ENCODE results near the gene ATP5MC2. TPM values are rescaled to one million over a fixed set of nuclear protein-coding genes. Genes with fewer than 3 reads are reported as not detected.

ATP5MC2 gene
- total and polyA plus RNA-seq, 10 donors = 231 to 526 (median 304) TPM

DNA sequence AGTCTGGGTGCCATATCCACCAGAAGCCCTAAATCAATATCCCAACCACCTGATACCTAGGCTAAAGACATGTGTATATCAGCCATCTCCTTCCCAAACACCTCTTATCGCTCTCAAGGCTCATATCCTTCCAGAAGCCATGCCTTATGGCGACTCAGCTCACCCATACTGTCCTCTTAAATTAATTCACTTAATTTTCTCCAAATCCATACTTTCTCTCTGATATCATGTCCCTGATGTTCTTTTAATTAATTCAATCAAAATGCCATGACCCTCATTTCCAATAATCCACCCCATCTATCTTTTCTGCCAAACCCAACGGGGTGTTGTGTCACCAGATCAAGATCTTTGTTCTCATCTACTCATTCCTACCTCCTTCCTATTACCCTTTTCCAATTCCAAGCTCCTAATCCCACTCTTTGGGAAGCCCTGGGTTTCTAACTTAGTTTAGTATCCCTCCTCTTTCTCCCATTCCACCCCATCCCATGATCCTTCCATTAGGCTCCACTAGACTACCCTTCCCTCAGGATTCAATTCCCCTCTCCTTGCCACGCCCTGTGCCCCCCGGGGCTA is 50.4 kb downstream of the ATP5MC2 start:
- TF ChIP-seq POLR2A (IDR thresholded peaks at IDR 0.05) (no peak), POLR2AphosphoS5 (IDR thresholded peaks at IDR 0.05) (no peak)
- TF ChIP-seq, protein P1, sequence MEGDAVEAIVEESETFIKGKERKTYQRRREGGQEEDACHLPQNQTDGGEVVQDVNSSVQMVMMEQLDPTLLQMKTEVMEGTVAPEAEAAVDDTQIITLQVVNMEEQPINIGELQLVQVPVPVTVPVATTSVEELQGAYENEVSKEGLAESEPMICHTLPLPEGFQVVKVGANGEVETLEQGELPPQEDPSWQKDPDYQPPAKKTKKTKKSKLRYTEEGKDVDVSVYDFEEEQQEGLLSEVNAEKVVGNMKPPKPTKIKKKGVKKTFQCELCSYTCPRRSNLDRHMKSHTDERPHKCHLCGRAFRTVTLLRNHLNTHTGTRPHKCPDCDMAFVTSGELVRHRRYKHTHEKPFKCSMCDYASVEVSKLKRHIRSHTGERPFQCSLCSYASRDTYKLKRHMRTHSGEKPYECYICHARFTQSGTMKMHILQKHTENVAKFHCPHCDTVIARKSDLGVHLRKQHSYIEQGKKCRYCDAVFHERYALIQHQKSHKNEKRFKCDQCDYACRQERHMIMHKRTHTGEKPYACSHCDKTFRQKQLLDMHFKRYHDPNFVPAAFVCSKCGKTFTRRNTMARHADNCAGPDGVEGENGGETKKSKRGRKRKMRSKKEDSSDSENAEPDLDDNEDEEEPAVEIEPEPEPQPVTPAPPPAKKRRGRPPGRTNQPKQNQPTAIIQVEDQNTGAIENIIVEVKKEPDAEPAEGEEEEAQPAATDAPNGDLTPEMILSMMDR (IDR thresholded peaks at IDR 0.05 in 8 of 11, conservative IDR thresholded peaks at IDR 0.05 in 3 of 11) = no peak
- WGBS, 5 donors = 17 to 20% (median 19%) methylated on average over 5 of the region's 5 CpGs
- H3K9me3 ChIP-seq = no peaks in the 10 kb centered on the region
- no peaks in the 10 kb centered on the region for H3K27me3 ChIP-seq (replicated peaks in 1 of 7)
- intact Hi-C loops (cut with DNase I; ENCODE audit: low total_unique reads) = no loop called here
- peak overlapping the region; percentile 42 to 76 (median 54) for H3K4me3 ChIP-seq
- H3K27ac ChIP-seq = peak overlapping the region; percentile 87 to 97 (median 92)
- DNase-seq = no peak
- peaks cover 0 to 7% (median 0%) of the 10 kb centered on the region in 6 donors for H3K36me3 ChIP-seq
- H3K4me1 ChIP-seq = peaks cover 26 to 63% (median 46%) of the 10 kb centered on the region in 6 donors

DNA sequence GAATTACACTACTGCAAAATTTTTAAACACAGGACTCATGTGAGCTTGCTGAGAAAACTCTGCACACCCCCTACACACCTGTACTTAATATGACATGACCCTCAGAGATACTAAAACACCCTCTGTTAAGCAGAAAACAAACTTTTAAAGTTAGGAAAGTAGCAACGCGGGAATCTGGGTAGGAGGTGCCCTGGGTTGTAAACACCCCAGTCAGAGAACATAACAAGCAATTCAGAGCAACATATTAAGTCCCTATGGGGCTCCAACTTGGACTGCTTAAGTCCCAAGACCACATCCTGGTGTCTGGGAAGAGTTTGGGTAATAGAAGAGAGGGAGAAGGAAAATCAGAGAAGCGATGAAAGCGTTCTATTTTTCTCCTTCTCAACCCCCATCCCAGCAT is 50.9 kb downstream of the ATP5MC2 start:
- no peaks in the 10 kb centered on the region for H3K27me3 ChIP-seq (replicated peaks in 1 of 7)
- H3K36me3 ChIP-seq = peaks cover 0 to 7% (median 0%) of the 10 kb centered on the region in 6 donors
- H3K27ac ChIP-seq = peak overlapping the region in 7 of 8 donors; percentile 87 to 97 (median 93)
- peaks cover 26 to 65% (median 47%) of the 10 kb centered on the region in 6 donors for H3K4me1 ChIP-seq
- H3K4me3 ChIP-seq = peak overlapping the region; percentile 42 to 76 (median 54)
- no peak for DNase-seq
- WGBS, 5 donors = 46 to 55% (median 49%) methylated on average over 4 of the region's 4 CpGs
- intact Hi-C loops (cut with DNase I; ENCODE audit: low total_unique reads) = no loop called here
- no peaks in the 10 kb centered on the region for H3K9me3 ChIP-seq
- TF ChIP-seq POLR2AphosphoS5 (IDR thresholded peaks at IDR 0.05) (no peak), POLR2A (IDR thresholded peaks at IDR 0.05) (no peak)
- TF ChIP-seq, protein P1 (IDR thresholded peaks at IDR 0.05 in 8 of 11, conservative IDR thresholded peaks at IDR 0.05 in 3 of 11) = no peak

DNA sequence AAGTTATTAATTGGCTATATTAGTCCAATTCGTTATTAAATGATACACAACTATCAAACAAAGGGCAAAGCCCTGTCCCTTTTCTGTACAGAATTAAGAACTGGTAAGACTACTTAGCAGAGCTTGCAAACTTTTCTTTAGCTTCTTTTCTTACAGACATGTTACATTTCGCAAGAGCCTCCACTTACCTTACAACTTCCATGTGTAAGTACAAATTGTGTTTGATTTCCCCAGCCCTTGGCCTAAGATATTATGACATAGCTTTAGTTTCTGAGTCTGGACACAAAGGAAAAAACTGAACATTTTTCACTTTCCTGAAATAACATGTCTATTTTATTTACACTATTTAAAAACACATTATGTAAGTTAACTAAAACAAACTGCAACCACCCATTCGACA is 51.4 kb downstream of the ATP5MC2 start:
- intact Hi-C loops (cut with DNase I; ENCODE audit: low total_unique reads) = no loop called here
- DNase-seq = no peak

More for the DNA sequence above, 51.4 kb downstream of the ATP5MC2 start:
- WGBS, 5 donors = 53 to 67% (median 58%) methylated on average over 3 of the region's 3 CpGs
- Histone ChIP-seq H3K4me1 (peaks cover 26 to 70% (median 50%) of the 10 kb centered on the region in 6 donors), H3K27me3 (replicated peaks in 1 of 7) (no peaks in the 10 kb centered on the region), H3K27ac (peak overlapping the region in 7 of 8 donors; percentile 87 to 97 (median 93)), H3K9me3 (no peaks in the 10 kb centered on the region), H3K4me3 (peak overlapping the region; percentile 42 to 76 (median 54)), H3K36me3 (peaks cover 0 to 7% (median 0%) of the 10 kb centered on the region in 6 donors)
- no peak for TF ChIP-seq POLR2AphosphoS5 (IDR thresholded peaks at IDR 0.05)
- TF ChIP-seq, protein P1 (IDR thresholded peaks at IDR 0.05 in 8 of 11, conservative IDR thresholded peaks at IDR 0.05 in 3 of 11) = no peak
- no peak for TF ChIP-seq POLR2A (IDR thresholded peaks at IDR 0.05)
